Testis (tissue), 2 donors: Measurements from ENCODE around the gene HOXD13.

Source experiments
- CTCF ChIP-seq, 3 experiments: fragments of 450-650 bp in 2 of 3; fragments of 200-600 bp in 1 of 3; sonication (generic) in 1 of 3; IDR thresholded peaks; one replicate each; pipeline ENCODE4 v1.5.1; 2016 to 2019; ENCODE audit warnings: antibody characterized with exemption in 3 of 3, mild to moderate bottlenecking in 2 of 3, moderate library complexity in 1 of 3
- POLR2A ChIP-seq: fragments of 450-650 bp; IDR thresholded peaks from one replicate; pipeline ENCODE4 v1.6.1; 2017; ENCODE audit warnings: antibody characterized with exemption, mild to moderate bottlenecking, moderate library complexity

- TF ChIP-seq CTCF (IDR thresholded peaks at IDR 0.05) (peak; percentile 24 to 81 (median 61)), POLR2A (no peak)
These were observed 4.2 kb upstream of the HOXD13 start for GRCh38 chr2:176088048-176088936.
